ENCODE measurements around the gene OR4D2. TPM values are rescaled to one million over a fixed set of nuclear protein-coding genes. Genes with fewer than 3 reads are reported as not detected.

The OR4D2 gene
- total RNA-seq, 1 experiment from 2014 or later: not detected

DNA sequence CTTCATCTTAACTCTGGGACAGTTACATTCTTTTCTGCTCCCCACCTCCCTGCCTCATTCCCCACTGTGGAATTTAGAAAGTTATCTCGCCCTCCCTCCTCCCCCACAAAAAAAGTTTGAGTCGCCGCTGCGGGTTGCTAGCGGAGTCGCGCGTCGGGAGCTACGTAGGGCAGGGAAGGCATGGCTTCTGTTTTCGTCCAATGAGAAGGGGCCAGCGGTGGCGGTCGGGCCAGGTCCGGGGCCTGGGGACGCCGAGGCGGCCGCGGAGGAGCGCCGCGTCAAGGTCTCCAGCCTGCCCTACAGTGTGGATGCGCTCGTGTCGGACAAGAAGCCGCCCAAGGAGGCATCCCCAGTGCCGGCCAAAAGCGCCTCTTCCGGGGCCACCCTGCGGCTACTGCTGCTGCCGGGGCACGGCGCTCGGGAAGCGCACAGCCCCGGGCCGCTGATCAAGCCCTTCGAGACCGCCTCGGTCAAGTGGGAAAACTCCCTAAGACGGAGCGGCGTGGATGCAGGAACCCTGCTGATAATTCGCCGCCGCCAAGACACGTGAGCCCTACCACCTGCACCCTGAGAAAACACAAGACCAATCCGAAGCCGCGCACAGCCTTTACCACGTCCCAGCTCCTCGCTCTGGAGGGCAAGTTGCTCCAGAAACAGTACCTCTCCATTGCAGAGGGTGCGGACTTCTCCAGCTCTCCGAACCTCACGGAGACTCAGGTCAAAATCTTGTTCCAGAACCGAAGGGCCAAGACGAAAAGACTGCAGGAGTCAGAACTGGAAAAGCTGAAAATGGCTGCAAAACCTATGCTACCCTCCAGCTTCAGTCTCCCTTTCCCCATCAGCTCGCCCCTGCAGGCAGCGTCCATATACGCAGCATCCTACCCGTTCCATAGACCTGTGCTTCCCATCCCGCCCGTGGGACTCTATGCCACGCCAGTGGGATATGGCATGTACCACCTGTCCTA is 9.7 kb upstream of the OR4D2 start:
- ChIA-PET CTCF (no interaction called here), POLR2A (no interaction called here)
- TF ChIP-seq, protein P1, sequence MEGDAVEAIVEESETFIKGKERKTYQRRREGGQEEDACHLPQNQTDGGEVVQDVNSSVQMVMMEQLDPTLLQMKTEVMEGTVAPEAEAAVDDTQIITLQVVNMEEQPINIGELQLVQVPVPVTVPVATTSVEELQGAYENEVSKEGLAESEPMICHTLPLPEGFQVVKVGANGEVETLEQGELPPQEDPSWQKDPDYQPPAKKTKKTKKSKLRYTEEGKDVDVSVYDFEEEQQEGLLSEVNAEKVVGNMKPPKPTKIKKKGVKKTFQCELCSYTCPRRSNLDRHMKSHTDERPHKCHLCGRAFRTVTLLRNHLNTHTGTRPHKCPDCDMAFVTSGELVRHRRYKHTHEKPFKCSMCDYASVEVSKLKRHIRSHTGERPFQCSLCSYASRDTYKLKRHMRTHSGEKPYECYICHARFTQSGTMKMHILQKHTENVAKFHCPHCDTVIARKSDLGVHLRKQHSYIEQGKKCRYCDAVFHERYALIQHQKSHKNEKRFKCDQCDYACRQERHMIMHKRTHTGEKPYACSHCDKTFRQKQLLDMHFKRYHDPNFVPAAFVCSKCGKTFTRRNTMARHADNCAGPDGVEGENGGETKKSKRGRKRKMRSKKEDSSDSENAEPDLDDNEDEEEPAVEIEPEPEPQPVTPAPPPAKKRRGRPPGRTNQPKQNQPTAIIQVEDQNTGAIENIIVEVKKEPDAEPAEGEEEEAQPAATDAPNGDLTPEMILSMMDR (IDR thresholded peaks at IDR 0.05; ENCODE audit: insufficient read depth in 1 of 2, low read depth in 1 of 2, low read length in 1 of 2, severe bottlenecking in 1 of 2, unreplicated experiment in 1 of 2): no peak
- intact Hi-C loops (cut with micrococcal nuclease; ENCODE audit: unreplicated experiment): no loop called here
- H3K4me1 Mint-ChIP-seq (ENCODE audit: low read depth, unreplicated experiment): no peaks in the 10 kb centered on the region
- no peaks in the 10 kb centered on the region for H3K36me3 ChIP-seq (ENCODE audit: control insufficient read depth, insufficient read depth, low read length)
- H3K4me3 ChIP-seq (ENCODE audit: low read depth, low read length): no peak overlapping the region
- no peaks in the 10 kb centered on the region for H3K4me1 ChIP-seq
- H3K27me3 ChIP-seq (replicated peaks; ENCODE audit: control insufficient read depth, insufficient read depth, low read length): peaks cover 2% of the 10 kb centered on the region
- no peak overlapping the region for H3K4me3 Mint-ChIP-seq (ENCODE audit: unreplicated experiment)
- H3K36me3 Mint-ChIP-seq (ENCODE audit: insufficient read depth, unreplicated experiment): no peaks in the 10 kb centered on the region
- no peaks in the 10 kb centered on the region for H3K9me3 ChIP-seq
- H3K9me3 Mint-ChIP-seq (ENCODE audit: unreplicated experiment): no peaks in the 10 kb centered on the region
- BruUV-seq (replicated peaks): no TSS peak
- H3K27ac Mint-ChIP-seq (ENCODE audit: unreplicated experiment): no peak overlapping the region
- peaks cover 19% of the 10 kb centered on the region for H3K27me3 Mint-ChIP-seq (ENCODE audit: insufficient read depth, unreplicated experiment)
- no peak for DNase-seq

DNA sequence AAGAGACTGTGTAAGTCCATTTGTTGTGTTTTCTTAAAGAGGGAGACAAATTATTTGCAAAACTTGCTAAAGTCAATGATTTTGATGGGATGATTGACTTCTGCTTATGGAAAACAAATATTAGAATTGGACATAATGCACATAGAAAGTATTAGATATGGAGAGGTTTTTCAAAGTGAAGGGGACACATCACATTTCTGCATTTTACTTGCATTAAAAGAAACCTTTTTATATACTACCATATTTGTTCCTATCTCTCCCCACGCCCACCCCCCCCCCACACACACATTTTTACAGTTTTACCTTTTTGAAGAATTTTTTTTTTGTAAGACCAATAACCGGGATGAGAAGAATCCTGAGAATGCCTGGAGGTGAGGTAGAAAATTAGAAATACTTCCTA is 8.6 kb upstream of the OR4D2 start:
- Mint-ChIP-seq H3K36me3 (ENCODE audit: insufficient read depth, unreplicated experiment) (no peaks in the 10 kb centered on the region), H3K9me3 (ENCODE audit: unreplicated experiment) (no peaks in the 10 kb centered on the region), H3K27ac (ENCODE audit: unreplicated experiment) (no peak overlapping the region), H3K27me3 (ENCODE audit: insufficient read depth, unreplicated experiment) (peaks cover 22% of the 10 kb centered on the region), H3K4me3 (ENCODE audit: unreplicated experiment) (no peak overlapping the region), H3K4me1 (ENCODE audit: low read depth, unreplicated experiment) (no peaks in the 10 kb centered on the region)
- Histone ChIP-seq H3K36me3 (ENCODE audit: control insufficient read depth, insufficient read depth, low read length) (no peaks in the 10 kb centered on the region), H3K27me3 (replicated peaks; ENCODE audit: control insufficient read depth, insufficient read depth, low read length) (peaks cover 2% of the 10 kb centered on the region), H3K9me3 (no peaks in the 10 kb centered on the region), H3K4me3 (ENCODE audit: low read depth, low read length) (no peak overlapping the region), H3K4me1 (no peaks in the 10 kb centered on the region)
- TF ChIP-seq, protein P1 (IDR thresholded peaks at IDR 0.05; ENCODE audit: insufficient read depth in 1 of 2, low read depth in 1 of 2, low read length in 1 of 2, severe bottlenecking in 1 of 2, unreplicated experiment in 1 of 2): no peak
- ChIA-PET POLR2A (no interaction called here), CTCF (interaction anchor here (0.6 kb wide), 1 partner anchor 387 kb away, joined by 3 read pairs; no protein-coding TSS in a partner anchor)
- no TSS peak for BruUV-seq (replicated peaks)
- no peak for DNase-seq
- intact Hi-C loops (cut with micrococcal nuclease; ENCODE audit: unreplicated experiment): no loop called here

DNA sequence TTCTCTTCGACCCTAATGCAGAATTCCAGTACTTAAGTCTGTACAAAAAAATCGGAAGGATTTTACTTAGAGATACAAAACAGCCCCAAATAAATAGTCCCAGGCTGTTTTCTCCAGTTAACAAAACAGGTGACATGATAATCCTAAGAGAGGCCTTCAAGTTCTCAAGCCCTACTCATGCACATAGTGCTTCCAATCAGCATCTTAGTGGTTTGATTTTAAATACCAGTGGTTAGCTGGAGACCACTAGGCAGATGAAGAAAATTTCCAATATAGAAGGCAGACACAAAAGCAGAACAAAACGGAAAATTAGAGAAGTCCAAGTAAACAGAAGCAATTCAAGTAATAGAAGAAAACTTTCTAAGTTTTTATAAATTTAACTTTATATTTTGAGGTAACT is 5.2 kb upstream of the OR4D2 start:
- Histone ChIP-seq H3K36me3 (ENCODE audit: control insufficient read depth, insufficient read depth, low read length) (no peaks in the 10 kb centered on the region), H3K4me3 (ENCODE audit: low read depth, low read length) (no peak overlapping the region), H3K4me1 (no peaks in the 10 kb centered on the region), H3K9me3 (no peaks in the 10 kb centered on the region), H3K27me3 (replicated peaks; ENCODE audit: control insufficient read depth, insufficient read depth, low read length) (0 out of 2 replicates have a peak, but pooled peaks cover 1% of the 10 kb centered on the region)
- POLR2A ChIA-PET: no interaction called here
- Mint-ChIP-seq H3K9me3 (ENCODE audit: unreplicated experiment) (no peaks in the 10 kb centered on the region), H3K36me3 (ENCODE audit: insufficient read depth, unreplicated experiment) (no peaks in the 10 kb centered on the region), H3K27ac (ENCODE audit: unreplicated experiment) (no peak overlapping the region), H3K4me1 (ENCODE audit: low read depth, unreplicated experiment) (no peaks in the 10 kb centered on the region), H3K4me3 (ENCODE audit: unreplicated experiment) (no peak overlapping the region), H3K27me3 (ENCODE audit: insufficient read depth, unreplicated experiment) (peaks cover 27% of the 10 kb centered on the region)
- DNase-seq: no peak
- intact Hi-C loops (cut with micrococcal nuclease; ENCODE audit: unreplicated experiment): no loop called here
- TF ChIP-seq, protein P1 (IDR thresholded peaks at IDR 0.05; ENCODE audit: insufficient read depth in 1 of 2, low read depth in 1 of 2, low read length in 1 of 2, severe bottlenecking in 1 of 2, unreplicated experiment in 1 of 2): no peak
- CTCF ChIA-PET: no interaction called here
- BruUV-seq (replicated peaks): no TSS peak

All from Caco-2 (cell line).